GM13977 (cell line): ENCODE measurements around the gene ANKRD16.

Source experiments
- DNase-seq: peaks from one replicate; pipeline ENCODE4 v3.0.0; 2012; ENCODE audit warnings: low spot score
- in situ Hi-C: fragments of 300-500 bp; cut with MboI; formaldehyde crosslinking; loops from one replicate; pipeline ENCODE4 v1.12.0; 2022; ENCODE audit warnings: low sequenced_read_pairs, low pct_unique_long_range_greater_than_20kb, mixed read lengths, inconsistent platforms; ENCODE audit not compliant: unreplicated experiment
- TF ChIP-seq, protein P1 (sequence below): IDR thresholded peaks from 2 replicates; pipeline ENCODE4 v1.5.1; 2012; ENCODE audit warnings: mild to moderate bottlenecking, control low read depth; ENCODE audit not compliant: insufficient read depth; ENCODE audit errors: extremely low read depth, missing control alignments

The ANKRD16 gene

DNA sequence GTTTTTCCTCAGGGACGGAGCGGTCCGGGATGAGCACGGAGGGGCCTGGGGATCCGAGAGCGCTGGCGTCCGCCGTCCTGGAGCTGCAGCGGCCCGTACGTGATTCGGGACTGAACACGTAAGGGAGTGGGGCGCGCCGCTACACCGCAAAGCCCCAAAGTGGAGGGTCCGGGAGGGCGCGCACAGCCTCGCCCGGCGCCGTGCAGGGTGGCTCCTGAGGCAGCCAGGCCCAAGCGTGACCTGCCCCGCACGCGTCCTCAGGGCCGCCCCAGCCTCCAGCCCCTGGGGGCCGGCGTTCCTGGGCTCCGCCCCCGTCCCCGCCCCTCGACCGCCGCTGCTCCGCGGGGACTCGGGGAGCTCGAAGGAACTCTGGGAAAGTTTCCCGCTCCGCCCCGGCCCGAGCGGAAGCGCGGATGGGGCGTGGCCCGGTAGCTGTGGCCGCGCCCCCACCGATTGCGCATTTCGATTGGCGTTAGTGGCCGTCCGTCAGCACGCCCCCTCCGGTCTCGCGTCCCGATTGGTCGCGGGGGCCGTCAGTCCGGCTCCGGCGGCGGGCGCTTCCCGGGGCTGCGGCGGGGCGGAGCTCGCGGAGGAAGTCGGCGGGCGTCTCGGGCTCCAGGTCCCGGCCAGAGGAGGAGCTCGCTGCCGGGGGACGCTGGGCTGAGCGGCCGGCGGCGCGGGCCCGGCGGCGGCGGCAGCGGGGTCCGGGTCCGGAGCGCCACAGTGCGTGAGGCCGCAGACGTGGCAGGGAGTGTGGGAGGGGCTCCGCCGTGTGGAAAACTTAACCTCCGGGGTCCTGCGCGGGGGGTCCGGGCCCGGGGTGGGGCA is at the start of gene ANKRD16, which contains the start of gene FBH1:
TSS of gene ANKRD16 (minus strand) at position 270 of the 828 bp plus-strand sequence. CDS start 539 bp downstream, outside the sequence.
TSS of gene FBH1 (plus strand) at position 620 of the 828 bp plus-strand sequence. CDS start at position 723, 103 bp downstream.
- DNase-seq: peak; percentile 99
- in situ Hi-C loops: no loop called here
- TF ChIP-seq, protein P1, sequence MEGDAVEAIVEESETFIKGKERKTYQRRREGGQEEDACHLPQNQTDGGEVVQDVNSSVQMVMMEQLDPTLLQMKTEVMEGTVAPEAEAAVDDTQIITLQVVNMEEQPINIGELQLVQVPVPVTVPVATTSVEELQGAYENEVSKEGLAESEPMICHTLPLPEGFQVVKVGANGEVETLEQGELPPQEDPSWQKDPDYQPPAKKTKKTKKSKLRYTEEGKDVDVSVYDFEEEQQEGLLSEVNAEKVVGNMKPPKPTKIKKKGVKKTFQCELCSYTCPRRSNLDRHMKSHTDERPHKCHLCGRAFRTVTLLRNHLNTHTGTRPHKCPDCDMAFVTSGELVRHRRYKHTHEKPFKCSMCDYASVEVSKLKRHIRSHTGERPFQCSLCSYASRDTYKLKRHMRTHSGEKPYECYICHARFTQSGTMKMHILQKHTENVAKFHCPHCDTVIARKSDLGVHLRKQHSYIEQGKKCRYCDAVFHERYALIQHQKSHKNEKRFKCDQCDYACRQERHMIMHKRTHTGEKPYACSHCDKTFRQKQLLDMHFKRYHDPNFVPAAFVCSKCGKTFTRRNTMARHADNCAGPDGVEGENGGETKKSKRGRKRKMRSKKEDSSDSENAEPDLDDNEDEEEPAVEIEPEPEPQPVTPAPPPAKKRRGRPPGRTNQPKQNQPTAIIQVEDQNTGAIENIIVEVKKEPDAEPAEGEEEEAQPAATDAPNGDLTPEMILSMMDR: no peak

- in situ Hi-C loops: no loop called here
- TF ChIP-seq, protein P1: no peak
- no peak for DNase-seq
Measured at GRCh38 chr10:5938291-5938690, 48.6 kb upstream of the ANKRD16 start.

DNA sequence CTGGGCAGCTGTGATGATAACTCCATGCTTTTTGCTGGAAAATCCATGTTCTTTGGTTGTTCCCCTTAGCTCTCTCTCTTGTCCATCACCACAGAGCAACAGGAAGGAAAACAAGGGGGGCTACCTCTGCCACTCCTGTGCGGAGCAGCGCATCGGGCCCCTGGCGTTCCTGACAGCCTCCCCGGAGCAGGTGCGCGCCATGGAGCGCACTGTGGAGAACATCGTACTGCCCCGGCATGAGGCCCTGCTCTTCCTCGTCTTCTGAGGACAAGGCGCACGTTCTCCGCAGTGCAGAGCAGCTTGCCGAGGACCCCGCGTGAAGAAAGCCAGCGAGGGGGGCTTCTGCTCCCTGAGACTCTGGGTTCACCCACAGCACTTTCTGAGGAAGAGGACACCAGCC is 47.3 kb upstream of the ANKRD16 start:
- in situ Hi-C loops: no loop called here
- TF ChIP-seq, protein P1: no peak

GRCh38 chr10:5935628-5936027 is 45.9 kb upstream of the ANKRD16 start:
- TF ChIP-seq, protein P1: no peak
- DNase-seq: no peak
- in situ Hi-C loops: no loop called here

More for the DNA sequence above, 47.3 kb upstream of the ANKRD16 start:
- DNase-seq: no peak

DNA sequence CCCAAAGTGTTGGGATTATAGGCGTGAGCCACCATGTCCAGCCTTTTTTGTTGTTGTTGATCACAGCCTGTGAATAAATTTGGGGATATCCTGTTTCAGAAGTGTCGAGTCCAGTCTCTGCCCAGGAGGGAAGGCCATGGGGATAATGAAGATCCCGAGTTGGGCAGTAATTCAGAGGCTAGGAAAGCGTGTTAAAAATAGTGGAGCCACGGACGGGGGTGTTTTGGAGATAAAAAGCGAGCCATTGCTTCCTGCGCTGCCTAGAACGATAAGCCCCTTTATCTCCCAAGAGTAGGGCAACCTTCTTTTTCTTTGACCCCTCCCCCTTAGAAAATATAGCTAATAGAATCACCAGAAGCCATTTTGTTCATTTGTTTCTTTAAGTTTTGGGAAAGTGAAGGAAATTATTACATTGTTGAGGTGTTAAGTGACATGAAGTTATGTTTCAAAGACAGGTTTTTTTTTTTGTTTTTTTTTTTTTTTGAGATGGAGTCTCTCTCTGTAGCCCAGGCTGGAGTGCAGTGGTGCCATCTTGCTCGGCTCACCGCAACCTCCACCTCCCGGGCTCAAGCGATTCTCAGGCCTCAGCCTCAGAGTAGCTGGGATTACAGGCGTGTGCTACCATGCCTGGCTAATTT is 44.3 kb upstream of the ANKRD16 start:
- DNase-seq: no peak
- TF ChIP-seq, protein P1: no peak
- in situ Hi-C loops: no loop called here

GRCh38 chr10:5932345-5932744 is 42.7 kb upstream of the ANKRD16 start:
- DNase-seq: no peak
- TF ChIP-seq, protein P1: no peak
- in situ Hi-C loops: no loop called here
